GM12878 (cell line): ENCODE results near the gene AMBP. TPM values are rescaled to one million over a fixed set of nuclear protein-coding genes. Genes with fewer than 3 reads are reported as not detected.

Experiments used
- ATAC-seq: fragments of 200-7000 bp; cut with Tn5 transposase; 3 replicates; pipeline ENCODE4 v1.9.1; 2020; ENCODE audit warnings: mild to moderate bottlenecking, moderate library complexity
- BruUV-seq: library from RNA; stranded (reverse); fragments of 400-500 nt; replicated peaks from 2 replicates; lab custom pipeline; 2021; lab: Mats Ljungman, UMichigan
- CTCF ChIA-PET: fragments of 300-600 bp; sonication (Branson Sonifier 250); formaldehyde crosslinking; extraction: SDS; loops from one replicate; lab custom pipeline; 2021; ENCODE audit warnings: inconsistent platforms; lab: Yijun Ruan, JAX
- POLR2A ChIA-PET: fragments of 350-600 bp; formaldehyde crosslinking; extraction: SDS; loops from one replicate; lab custom pipeline; 2021; ENCODE audit warnings: inconsistent platforms; lab: Charles Lee
- RAD21 ChIA-PET: fragments of 300-600 bp; sonication (Branson Sonifier 250); formaldehyde crosslinking; loops from one replicate; lab custom pipeline; 2023; ENCODE audit warnings: antibody characterized with exemption; ENCODE audit not compliant: unreplicated experiment; lab: Charles Lee
- SMC1A ChIA-PET: fragments of 300-600 bp; sonication (Branson Sonifier 250); formaldehyde crosslinking; loops from one replicate; lab custom pipeline; 2023; ENCODE audit not compliant: unreplicated experiment, uncharacterized antibody; lab: Charles Lee
- DNase-seq: peaks from one replicate; pipeline ENCODE4 v3.0.0-alpha.2; 2011; ENCODE audit warnings: low read depth, low spot score
- FAIRE-seq: peaks from 3 replicates; lab custom pipeline; 2011; peaks lifted over from hg19 to GRCh38; lab: Jason Lieb, UNC
- H2AFZ ChIP-seq: 2 replicates; pipeline ENCODE4 v1.6.0; 2011; ENCODE audit warnings: low read depth, low read length, control low read depth; ENCODE audit not compliant: control insufficient read depth
- H3K27ac ChIP-seq: 2 replicates; pipeline ENCODE4 v1.5.1; 2011; ENCODE audit warnings: control low read depth; ENCODE audit not compliant: control insufficient read depth, insufficient read depth
- H3K27me3 ChIP-seq, 2 experiments: replicated peaks in 1 of 2; 2 replicates each; pipeline versions ENCODE4 v1.6.0 to v1.6.1; 2011; ENCODE audit warnings: low read length in 1 of 2; ENCODE audit not compliant: control insufficient read depth in 2 of 2, insufficient read depth in 2 of 2
- H3K36me3 ChIP-seq, 2 experiments: 2 replicates each; pipeline ENCODE4 v1.5.1; 2011; ENCODE audit warnings: low read length in 1 of 2; ENCODE audit not compliant: control insufficient read depth in 2 of 2, insufficient read depth in 2 of 2
- H3K4me1 ChIP-seq: 2 replicates; pipeline ENCODE4 v1.6.1; 2011; ENCODE audit warnings: mild to moderate bottlenecking, low read length, moderate library complexity, mixed read lengths; ENCODE audit not compliant: control insufficient read depth, insufficient read depth
- H3K4me2 ChIP-seq: 2 replicates; pipeline ENCODE4 v1.6.0; 2011; ENCODE audit warnings: control low read depth; ENCODE audit not compliant: control insufficient read depth, insufficient read depth
- H3K4me3 ChIP-seq: fragments of 200-600 bp; sonication (generic); 2 replicates; pipeline ENCODE4 v1.5.1; 2016
- H3K79me2 ChIP-seq: 2 replicates; pipeline ENCODE4 v1.6.0; 2011; ENCODE audit warnings: low read length; ENCODE audit not compliant: control insufficient read depth, insufficient read depth
- H3K9ac ChIP-seq: 2 replicates; pipeline ENCODE4 v1.8.0; 2011; ENCODE audit warnings: low read length, control low read depth, mixed read lengths; ENCODE audit not compliant: control insufficient read depth, insufficient read depth
- H3K9me3 ChIP-seq: replicated peaks from 3 replicates; pipeline ENCODE4 v1.5.1; 2011; ENCODE audit warnings: mild to moderate bottlenecking, low read length; ENCODE audit not compliant: control insufficient read depth, insufficient read depth
- H4K20me1 ChIP-seq: 2 replicates; pipeline ENCODE4 v1.6.0; 2011; ENCODE audit not compliant: control insufficient read depth, insufficient read depth
- CBX3 ChIP-seq: fragments of 200-600 bp; sonication (generic); IDR thresholded peaks from 2 replicates; pipeline ENCODE4 v1.6.1; 2016; ENCODE audit warnings: low read depth, borderline replicate concordance
- CBX5 ChIP-seq: sonication (generic); IDR thresholded peaks from 2 replicates; pipeline ENCODE4 v1.6.1; 2016; ENCODE audit warnings: low read depth, moderate library complexity, mild to moderate bottlenecking, inconsistent platforms
- CHD4 ChIP-seq: fragments of 200-600 bp; sonication (generic); IDR thresholded peaks from 2 replicates; pipeline ENCODE4 v1.6.1; 2016; ENCODE audit warnings: mild to moderate bottlenecking
- FOXK2 ChIP-seq: fragments of 450-650 bp; IDR thresholded peaks from 2 replicates; pipeline ENCODE4 v1.6.1; 2017; ENCODE audit warnings: mild to moderate bottlenecking, moderate library complexity
- MTA3 ChIP-seq: IDR thresholded peaks from 2 replicates; pipeline ENCODE4 v1.6.1; 2012; ENCODE audit warnings: low read length, inconsistent platforms, borderline replicate concordance
- NFYB ChIP-seq: IDR thresholded peaks from 2 replicates; pipeline ENCODE4 v1.6.1; 2011; ENCODE audit warnings: low read depth, mild to moderate bottlenecking, low read length, improper control_type of control experiment, moderate library complexity; ENCODE audit not compliant: insufficient read depth
- POLR2AphosphoS5 ChIP-seq: IDR thresholded peaks from 2 replicates; pipeline ENCODE4 v1.6.1; 2011; ENCODE audit warnings: mild to moderate bottlenecking, low read length, inconsistent platforms
- RBBP5 ChIP-seq: fragments of 200-600 bp; sonication (generic); conservative IDR thresholded peaks from 2 replicates; pipeline ENCODE4 v1.6.1; 2016
- RCOR1 ChIP-seq: conservative IDR thresholded peaks from 2 replicates; pipeline ENCODE4 v1.6.1; 2012; ENCODE audit warnings: low read depth, low read length, improper control_type of control experiment
- RELA ChIP-seq: fragments of 450-650 bp; IDR thresholded peaks from 2 replicates; pipeline ENCODE4 v1.8.0; 2014; ENCODE audit warnings: borderline replicate concordance; ENCODE audit not compliant: partially characterized antibody
- REST ChIP-seq: IDR thresholded peaks from 2 replicates; pipeline ENCODE4 v1.6.1; 2012; ENCODE audit warnings: mild to moderate bottlenecking, low read depth, low read length
- SMAD1 ChIP-seq: fragments of 450-650 bp; IDR thresholded peaks from 2 replicates; pipeline ENCODE4 v1.6.1; 2018; ENCODE audit warnings: mild to moderate bottlenecking, low read depth; ENCODE audit not compliant: partially characterized antibody
- SPI1 ChIP-seq: IDR thresholded peaks from 2 replicates; pipeline ENCODE4 v1.6.1; 2011; ENCODE audit warnings: low read depth, mild to moderate bottlenecking, low read length, moderate library complexity, borderline replicate concordance; ENCODE audit not compliant: insufficient read depth
- WRNIP1 ChIP-seq: IDR thresholded peaks from 2 replicates; pipeline ENCODE4 v1.6.1; 2011; ENCODE audit warnings: low read depth, low read length, improper control_type of control experiment, borderline replicate concordance
- ZNF622 ChIP-seq: fragments of 450-650 bp; IDR thresholded peaks from 2 replicates; pipeline ENCODE4 v1.6.1; 2017; ENCODE audit warnings: mild to moderate bottlenecking, inconsistent platforms
- WGBS: methylation state at CpG from one replicate; pipeline ENCODE4 v1.1.6; 2016; ENCODE audit warnings: low lambda C conversion rate; ENCODE audit not compliant: insufficient replicate concordance, insufficient coverage; ENCODE audit errors: missing lambda C conversion rate; 5-methylcytosine and 5-hydroxymethylcytosine counted together
- in situ Hi-C: fragments of 300-500 bp; cut with MboI; formaldehyde crosslinking; loops from 9 replicates; pipeline ENCODE4 v1.14.3; 2018; ENCODE audit warnings: mixed read lengths
- intact Hi-C: fragments of 100-400 bp; cut with micrococcal nuclease; formaldehyde crosslinking; loops from one replicate; pipeline ENCODE4 v1.14.2; 2022; ENCODE audit not compliant: unreplicated experiment
- polyA plus RNA-seq, 11 experiments: library from polyadenylated mRNA; depleted of rRNA in 4 of 11; unstranded in 6 of 11; stranded (reverse) in 5 of 11; fragments of >200 nt; fragmentation: Nextera tagmentation in 4 of 11; fragmentation: Illumina TruSeq in 1 of 11; extraction: Ambion mirVana in 4 of 11; extraction: Trizol in 1 of 11; gene quantifications; 1 replicate in 1 of 11; 2 replicates in 10 of 11; pipeline versions ENCODE4 v1.2.1 to v1.2.3, GENCODE V29; 2011 to 2016; ENCODE audit warnings: inconsistent platforms in 2 of 11, missing spikeins in 2 of 11, low read depth in 1 of 11
- total RNA-seq, 4 experiments: library from RNA; depleted of rRNA in 3 of 4; stranded (reverse); fragments of >200 nt in 3 of 4; fragmentation: Illumina TruSeq in 1 of 4; extraction: Trizol in 1 of 4; gene quantifications; 2 replicates each; pipeline versions ENCODE4 v1.2.1 to v1.2.3, GENCODE V29; 2013 to 2021

The AMBP gene
- total and polyA plus RNA-seq, 10 of the 15 experiments (the other 5 are each of a cell fraction or from before 2014, with no cell fraction given) = 0.11 to 2.3 (median 0.18) TPM; not detected in 7

DNA sequence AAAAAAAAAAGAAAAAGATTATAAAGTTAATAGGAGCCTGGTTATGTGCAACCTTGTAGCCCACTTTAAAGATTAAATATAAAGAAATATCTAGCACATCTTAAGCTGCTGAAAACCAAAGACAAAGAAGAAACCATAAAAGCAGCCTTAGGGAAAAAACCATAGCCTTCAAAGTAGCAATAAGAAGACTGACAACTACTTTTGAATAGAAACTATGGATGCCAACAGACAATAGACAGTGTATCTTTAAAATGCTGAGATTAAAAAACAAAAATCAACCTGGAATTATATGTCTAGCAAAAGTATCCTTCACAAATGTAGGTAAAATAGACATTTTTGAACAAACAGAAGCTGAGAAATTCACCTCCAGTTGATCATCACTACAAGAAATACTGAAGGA lies 24.4 kb upstream of the AMBP start:
- in situ Hi-C loops (no loop called here), intact Hi-C loops (no loop called here)
- Histone ChIP-seq H2AFZ (no peak overlapping the region), H3K79me2 (no peaks in the 10 kb centered on the region), H3K9ac (no peak overlapping the region), H4K20me1 (no peaks in the 10 kb centered on the region), H3K9me3 (no peaks in the 10 kb centered on the region), H3K4me1 (no peaks in the 10 kb centered on the region), H3K4me2 (no peak overlapping the region), H3K4me3 (no peak overlapping the region), H3K36me3 (no peaks in the 10 kb centered on the region), H3K27me3 (no peaks in the 10 kb centered on the region), H3K27ac (no peak overlapping the region)
- no peak for TF ChIP-seq ZNF622
- 0 out of 2 replicates have a peak, but pooled peaks have one; percentile 29 for TF ChIP-seq CBX5
- no peak for FAIRE-seq
- ChIA-PET RAD21 (no interaction called here), POLR2A (no interaction called here), SMC1A (no interaction called here), CTCF (interaction anchor here (0.8 kb wide), 1 partner anchor 19 kb away, joined by 4 read pairs; no protein-coding TSS in a partner anchor)
- DNase-seq = no peak
- no peak for ATAC-seq
- no TSS peak for BruUV-seq

- TF ChIP-seq REST = no peak
- no peak for TF ChIP-seq RBBP5
- no peak for TF ChIP-seq CBX3
- no peak for TF ChIP-seq NFYB
- TF ChIP-seq FOXK2 = no peak
- no peak for TF ChIP-seq SPI1
- TF ChIP-seq CHD4 = no peak
- TF ChIP-seq SMAD1 = no peak
- TF ChIP-seq RCOR1 = no peak
- TF ChIP-seq RELA = no peak
- TF ChIP-seq MTA3 = no peak
- TF ChIP-seq POLR2AphosphoS5 = no peak
- TF ChIP-seq WRNIP1 = no peak
- Histone ChIP-seq H2AFZ (no peak overlapping the region), H3K27ac (no peak overlapping the region), H4K20me1 (no peaks in the 10 kb centered on the region), H3K9me3 (no peaks in the 10 kb centered on the region), H3K9ac (no peak overlapping the region), H3K27me3 (no peaks in the 10 kb centered on the region; a peak in 2 of 4 replicates), H3K36me3 (no peaks in the 10 kb centered on the region), H3K4me2 (no peak overlapping the region), H3K79me2 (no peaks in the 10 kb centered on the region), H3K4me3 (no peak overlapping the region), H3K4me1 (no peaks in the 10 kb centered on the region)
- 56% methylated on average over 1 of the region's 1 CpG for WGBS
- intact Hi-C loops (no loop called here), in situ Hi-C loops (no loop called here)
- CTCF ChIA-PET = interaction anchor here (1.1 to 2.0 kb wide), 2 partner anchors 16 to 191 kb away, joined by 3 to 4 read pairs; no protein-coding TSS in a partner anchor
- POLR2A ChIA-PET = no interaction called here
- ATAC-seq (no peak), FAIRE-seq (no peak), DNase-seq (no peak)
- BruUV-seq = no TSS peak
- SMC1A ChIA-PET = no interaction called here
- RAD21 ChIA-PET = no interaction called here
These were observed 22.4 kb upstream of the AMBP start for GRCh38 chr9:114100536-114100935.
